GM18517 (cell line): ENCODE data around the gene LXN.

Experiments
- ATAC-seq: cut with Tn5 transposase; IDR thresholded peaks from one replicate; pipeline ENCODE4 v1.9.1; 2021; ENCODE audit warnings: mild to moderate bottlenecking, moderate library complexity; ENCODE audit not compliant: unreplicated experiment

The LXN gene

DNA sequence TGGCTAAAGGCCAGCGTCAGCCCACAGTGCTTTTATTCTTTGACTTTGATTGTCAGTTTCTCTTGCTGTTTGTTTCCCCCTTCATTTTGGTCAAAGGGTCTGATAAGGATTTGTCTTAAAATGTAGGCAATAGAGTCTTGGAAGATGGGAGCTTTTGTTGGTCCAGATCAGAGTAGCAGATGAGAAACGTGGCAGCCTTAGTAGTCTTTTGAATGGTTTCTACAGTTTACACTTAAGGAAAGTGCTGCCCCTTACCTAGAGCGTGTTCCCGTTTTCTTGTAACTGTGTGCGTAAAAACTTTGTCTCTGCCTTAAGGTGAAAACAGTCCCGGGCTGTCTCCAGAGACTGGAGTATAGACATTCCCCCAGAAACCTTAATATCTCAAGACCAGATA, 630 bp downstream of the LXN start:
- ATAC-seq = no peak

DNA sequence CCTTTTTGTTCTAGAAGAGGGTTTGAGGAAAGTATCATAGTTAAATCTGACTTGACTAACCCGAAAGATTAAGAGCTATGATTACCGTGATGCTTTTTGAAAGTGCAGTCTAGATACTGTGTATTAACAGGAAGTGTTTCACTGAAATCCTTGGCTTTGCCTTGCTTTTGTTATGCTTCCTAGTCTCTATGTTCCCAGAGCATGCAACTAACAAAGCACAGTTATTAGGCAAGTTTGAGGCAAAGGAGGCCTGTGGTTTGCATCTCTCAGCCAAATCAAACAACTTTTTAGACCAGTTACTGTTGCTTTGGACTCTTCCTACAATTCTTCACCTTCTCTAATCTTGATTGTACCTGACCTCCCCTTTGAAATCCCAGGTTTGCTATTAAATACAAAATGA, 3.9 kb downstream of the LXN start:
- no peak for ATAC-seq

DNA sequence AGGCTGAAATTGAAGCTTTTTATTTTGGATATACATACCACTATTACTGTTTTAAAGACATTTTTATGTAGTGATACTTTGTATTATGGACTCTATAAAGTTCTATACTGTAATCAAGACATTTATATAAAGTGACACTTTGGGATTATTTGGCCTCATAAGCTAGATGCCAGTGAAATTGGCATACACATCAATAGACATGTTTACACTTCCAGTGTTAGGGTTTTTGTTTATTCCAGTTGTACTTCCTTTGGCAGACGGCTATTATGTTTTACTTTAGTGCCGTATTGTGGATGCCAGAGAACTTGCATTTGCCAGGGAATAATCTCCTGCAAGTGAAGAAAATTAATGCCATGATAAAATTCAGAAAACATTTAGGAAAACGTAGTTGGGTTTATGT, 6.0 kb downstream of the LXN start:
- ATAC-seq = no peak

DNA sequence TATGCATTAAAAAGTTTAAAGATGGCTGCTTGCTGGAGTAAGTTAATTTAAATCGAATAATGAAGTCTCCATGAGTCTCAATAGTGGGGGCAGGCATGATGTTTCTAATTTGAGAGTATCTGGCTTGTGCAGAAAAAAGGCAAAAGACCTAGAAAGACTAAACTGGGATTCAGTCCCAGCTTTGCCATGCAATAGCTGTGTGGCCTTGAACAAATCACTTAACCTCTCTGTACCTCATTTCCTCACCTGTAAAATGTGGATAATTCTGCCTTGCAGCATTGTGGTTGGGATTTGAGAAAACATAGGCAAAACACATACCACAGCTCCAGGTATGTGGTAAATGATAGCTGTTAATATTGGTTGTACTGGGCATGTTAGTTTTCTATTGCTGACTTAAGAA, 8.6 kb downstream of the LXN start:
- ATAC-seq = no peak

DNA sequence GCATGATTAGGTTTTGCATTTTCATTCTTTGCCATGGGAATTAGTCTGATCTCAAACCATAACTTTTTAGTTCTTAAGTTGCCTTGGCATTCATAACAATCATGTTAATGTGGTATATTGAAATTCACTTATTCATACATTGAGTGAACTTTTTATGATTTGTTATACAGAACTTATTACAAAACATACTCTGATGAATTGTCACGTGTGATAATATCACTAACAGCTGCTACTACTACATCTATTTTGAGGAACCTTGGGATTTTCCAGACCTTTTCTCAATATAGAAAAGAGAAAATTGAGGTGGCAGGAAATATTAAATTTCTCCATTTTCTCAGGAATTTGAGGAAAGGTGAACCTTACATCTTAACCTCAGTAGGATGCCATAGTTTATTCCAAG, 9.2 kb downstream of the LXN start:
- ATAC-seq = no peak

DNA sequence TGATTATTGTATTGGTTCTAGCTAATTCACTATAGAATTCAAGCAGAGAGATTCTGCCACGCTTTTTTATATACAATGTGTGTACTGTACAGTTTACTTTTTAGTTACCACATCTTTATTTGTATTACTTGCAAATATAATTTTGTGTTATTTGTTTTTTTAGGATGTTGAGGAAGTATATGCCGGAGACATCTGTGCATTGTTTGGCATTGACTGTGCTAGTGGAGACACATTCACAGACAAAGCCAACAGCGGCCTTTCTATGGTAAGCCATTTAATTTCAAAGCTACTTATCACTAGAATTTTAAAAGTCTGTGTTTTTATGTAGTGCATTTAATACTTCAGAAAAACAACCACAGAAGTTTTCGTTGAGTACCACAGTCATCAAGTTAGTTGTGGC, 11.7 kb downstream of the LXN start:
- no peak for ATAC-seq

DNA sequence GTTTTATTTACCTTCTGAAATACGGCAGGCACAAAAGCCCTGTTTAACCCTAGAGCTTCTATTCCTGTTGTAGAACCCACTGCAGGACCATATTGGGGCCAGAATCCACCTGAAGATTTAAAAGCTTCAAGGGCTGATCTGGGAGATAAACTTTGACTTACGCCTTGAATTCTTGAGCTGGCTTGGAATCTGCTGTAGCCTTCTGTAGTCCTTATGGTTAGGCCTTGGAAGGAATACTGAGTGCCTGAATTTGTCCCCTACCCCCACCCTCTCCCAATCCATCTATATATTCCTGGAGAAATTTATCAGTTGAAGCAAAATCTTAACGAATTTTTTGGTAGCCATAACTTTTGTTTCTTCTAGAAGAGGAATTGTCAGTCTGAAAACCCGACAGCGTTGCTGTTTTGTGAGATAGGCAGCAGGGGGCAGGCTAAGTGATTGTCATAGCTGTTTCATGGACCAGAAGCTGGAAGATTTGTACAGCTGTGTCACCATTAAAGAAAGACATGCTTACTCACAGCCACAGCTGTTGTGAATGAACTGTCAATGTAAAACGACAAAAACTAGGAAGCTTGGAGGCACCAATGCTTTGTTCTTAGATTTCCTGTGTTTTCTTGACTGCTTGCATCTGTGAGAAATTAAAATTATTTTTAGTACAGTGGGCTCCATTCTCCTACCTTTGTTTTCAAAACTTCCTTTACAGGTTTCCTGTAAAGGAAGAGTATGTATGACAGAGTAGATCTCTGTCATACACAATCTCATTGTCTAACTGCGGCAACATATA, 12.8 kb downstream of the LXN start:
- peak; percentile 93 for ATAC-seq

DNA sequence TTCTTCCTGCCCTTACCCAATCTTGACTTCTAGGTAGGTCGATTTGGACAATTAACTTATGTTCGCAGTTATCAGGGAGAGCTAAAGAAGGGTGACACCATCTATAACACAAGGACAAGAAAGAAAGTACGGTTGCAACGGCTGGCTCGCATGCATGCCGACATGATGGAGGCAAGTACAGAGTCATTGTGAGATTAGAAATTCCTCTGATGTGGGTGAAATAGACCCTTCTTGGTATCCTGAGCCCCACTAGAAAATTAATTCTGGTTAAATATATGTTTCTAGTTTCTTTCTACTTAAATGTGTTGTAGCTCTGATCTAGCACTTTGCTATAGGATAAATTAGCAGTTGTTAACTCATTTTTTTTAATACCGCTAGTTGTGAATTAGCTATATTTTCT, 13.6 kb downstream of the LXN start:
- ATAC-seq = no peak

DNA sequence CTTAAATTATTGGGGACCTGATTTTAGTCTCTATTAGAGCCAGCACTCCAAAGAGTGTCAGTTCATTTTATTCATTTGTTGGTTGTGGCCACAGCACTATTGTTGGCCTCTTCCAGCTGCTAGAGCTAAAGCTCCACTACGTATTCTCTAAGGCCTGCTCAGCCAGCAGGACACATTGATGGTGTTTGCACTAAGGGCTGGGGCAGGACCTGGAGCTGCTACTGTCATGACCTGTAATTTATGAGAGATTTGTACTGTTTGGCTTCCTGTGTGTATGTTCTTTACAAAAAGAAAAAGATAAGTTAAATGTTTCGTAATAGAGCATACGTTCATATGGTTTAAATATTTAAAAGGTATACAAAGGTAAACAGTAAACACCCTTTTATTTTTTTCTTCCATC, 20.0 kb downstream of the LXN start:
- no peak for ATAC-seq

DNA sequence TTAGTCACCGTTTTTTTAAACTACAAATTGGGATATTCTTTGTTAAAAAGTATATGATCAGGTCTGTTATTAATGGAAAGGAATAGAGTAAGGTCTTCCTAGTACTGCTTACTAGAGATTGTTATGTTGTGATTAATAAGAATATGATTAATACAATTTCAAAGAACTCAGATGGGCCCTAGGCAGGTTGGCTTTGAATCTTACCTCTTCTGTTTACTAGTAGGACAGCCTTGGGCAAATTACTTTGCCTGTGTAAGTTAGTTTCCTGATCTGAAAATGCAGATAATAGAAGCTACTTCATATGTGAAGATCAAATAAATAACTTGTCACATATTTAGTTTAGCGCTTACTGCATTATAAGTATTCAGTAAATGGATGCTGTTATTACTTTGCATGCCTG, 21.3 kb downstream of the LXN start:
- no peak for ATAC-seq

DNA sequence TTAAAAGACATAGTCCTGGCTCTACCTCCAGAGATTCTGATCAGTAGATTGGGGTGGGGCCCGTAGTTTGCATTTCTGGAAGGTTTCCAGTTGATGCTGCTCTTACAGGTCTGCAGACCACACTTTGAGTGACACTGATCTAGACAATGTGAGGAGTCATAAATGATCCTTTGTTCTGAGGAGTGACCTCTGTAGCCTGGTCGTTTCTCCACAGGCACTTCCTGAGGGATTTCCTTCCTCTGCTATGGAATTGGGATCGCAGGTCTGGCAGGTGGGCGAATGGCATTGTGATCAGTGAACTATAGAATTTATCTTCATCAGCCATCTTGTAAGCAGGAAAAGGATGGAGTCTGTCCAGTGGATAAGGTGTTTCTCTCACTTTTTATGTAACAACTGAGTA, 22.7 kb downstream of the LXN start:
- ATAC-seq = no peak

DNA sequence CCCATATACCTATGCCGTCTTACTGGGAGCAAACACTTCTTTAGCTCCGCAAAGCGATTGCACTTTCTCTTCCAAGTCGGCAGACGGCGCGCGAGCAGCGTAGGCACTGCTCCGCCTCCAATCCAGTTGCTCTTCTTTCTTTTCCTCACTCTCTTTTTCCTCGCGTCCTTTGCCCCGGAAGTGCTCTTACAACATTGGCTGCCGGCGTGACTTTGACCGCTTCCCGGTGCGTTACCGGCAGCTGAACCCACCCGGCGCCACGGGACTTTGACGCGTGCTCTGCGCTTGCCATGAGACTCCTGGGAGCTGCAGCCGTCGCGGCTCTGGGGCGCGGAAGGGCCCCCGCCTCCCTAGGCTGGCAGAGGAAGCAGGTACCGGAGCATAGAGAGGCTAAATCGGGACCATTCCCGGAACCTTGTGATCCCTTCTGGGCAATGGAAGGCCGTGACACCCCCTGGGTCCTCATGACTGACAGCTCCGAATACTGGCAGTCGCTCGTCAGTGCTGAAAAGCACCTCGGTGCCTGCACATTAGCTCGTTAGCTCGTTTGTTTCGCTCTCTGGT, 28.0 kb downstream of the LXN start, which contains the start of gene GFM1:
GFM1 (plus strand) TSS at position 183 of the 564 bp plus-strand sequence; CDS start at position 291, 108 bp downstream.
- ATAC-seq = peak; percentile 99

DNA sequence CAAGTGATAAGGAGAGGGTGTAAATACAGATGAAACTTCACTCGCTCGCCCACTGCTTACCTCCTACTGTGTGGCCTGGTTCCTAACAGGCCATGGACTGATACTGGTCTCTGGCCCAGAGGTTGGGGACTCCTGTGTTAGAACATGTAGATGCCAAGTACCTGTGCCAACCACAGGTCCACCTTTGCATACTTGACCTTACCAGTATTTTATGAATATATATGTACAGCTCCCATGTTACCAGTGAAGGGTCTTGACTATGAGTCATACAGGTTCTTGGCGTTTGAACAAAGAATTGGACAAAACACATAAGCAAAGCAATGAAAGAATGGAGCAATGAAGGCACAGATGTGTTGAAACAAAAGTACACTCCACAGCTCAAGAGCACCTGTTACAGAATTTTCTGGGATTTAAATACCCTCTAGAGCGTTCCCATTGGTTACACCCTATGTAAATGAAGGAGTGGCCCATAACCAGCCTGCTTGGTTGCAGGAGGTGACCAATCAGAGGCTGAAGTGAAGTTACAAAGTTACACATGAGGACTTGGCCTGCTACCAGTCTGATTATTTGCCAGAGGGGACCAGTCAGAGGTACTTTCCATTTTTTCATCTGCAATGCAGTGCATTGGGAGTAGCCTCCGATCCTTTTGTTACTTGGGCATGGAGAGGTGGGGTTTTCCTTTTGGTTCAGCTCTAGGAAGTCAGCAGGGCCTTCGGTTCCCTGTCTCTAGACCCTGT, 29.8 kb downstream of the LXN start:
- ATAC-seq = no peak

DNA sequence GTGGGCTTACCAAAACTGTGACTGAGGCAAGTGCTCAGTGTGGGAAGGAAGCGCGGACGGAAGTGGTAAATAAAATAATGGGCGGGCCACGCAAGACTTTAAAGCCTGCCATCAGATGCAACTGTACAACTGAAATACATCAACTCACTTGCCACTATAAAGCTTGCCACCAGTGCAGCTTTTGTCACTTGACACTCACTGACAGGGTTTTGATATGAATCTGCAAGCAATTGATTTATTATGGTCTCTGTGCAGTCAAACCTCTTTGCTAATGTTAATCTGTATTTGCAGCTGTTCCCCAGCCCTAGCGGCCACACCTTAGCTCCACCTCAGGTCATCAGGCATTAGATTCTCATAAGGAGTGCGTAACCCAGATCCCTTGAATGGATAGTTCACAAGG, 30.4 kb downstream of the LXN start:
- no peak for ATAC-seq

DNA sequence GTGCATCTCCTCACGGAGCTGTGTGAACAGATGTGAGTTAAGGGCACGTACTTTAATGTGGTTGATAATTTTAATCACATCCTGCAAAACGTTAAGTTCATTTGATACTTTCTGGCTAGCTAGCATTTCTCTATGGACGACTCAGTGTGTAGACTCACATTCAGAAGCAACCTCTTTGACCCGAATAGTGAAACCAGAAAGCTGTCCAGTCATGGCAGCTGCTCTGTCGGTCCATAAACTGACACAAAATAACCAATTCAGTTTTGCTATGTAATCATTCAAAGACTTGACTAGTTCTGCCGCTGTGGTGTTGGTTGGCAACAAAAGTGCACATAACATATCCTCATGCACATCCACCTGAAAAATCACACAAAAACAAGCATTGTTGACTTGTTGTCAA, 31.8 kb downstream of the LXN start:
- no peak for ATAC-seq

DNA sequence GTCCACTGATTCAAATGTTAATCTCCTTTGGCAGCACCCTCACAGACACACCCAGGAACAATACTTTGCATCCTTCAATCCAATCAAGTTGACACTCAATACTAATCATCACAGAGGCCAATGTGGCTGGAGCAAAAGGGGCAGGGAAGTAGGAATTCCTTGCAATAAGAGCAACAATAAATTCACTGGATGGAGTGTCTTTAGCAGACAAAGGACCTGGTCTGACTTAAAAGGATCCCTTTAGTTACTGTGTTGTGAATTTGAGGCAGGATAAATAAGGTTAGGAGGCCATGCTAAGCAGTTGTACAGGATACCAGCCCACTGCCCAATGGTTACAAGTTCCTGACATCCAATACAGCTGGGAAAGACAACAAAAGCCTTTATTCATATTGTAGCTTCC, 40.5 kb downstream of the LXN start:
- no peak for ATAC-seq

DNA sequence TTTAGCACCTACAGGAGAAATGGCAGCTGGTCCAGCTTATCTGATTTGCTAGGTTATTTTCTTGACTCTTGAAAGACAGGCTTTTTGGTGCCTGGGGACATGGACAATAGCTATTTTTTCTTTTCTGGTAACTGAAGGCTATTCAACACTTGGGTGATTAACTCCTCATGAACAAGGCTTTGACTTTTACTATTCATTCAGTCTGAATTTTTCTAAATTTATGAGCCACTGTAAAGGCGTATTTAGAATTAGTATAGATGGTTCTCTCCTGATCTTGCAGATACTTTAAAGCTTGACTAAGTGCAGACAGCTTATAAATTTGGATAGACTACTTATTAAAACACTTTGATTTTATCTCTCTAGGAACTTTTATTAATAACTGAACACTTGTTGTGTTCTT, 46.6 kb downstream of the LXN start:
- ATAC-seq = no peak

DNA sequence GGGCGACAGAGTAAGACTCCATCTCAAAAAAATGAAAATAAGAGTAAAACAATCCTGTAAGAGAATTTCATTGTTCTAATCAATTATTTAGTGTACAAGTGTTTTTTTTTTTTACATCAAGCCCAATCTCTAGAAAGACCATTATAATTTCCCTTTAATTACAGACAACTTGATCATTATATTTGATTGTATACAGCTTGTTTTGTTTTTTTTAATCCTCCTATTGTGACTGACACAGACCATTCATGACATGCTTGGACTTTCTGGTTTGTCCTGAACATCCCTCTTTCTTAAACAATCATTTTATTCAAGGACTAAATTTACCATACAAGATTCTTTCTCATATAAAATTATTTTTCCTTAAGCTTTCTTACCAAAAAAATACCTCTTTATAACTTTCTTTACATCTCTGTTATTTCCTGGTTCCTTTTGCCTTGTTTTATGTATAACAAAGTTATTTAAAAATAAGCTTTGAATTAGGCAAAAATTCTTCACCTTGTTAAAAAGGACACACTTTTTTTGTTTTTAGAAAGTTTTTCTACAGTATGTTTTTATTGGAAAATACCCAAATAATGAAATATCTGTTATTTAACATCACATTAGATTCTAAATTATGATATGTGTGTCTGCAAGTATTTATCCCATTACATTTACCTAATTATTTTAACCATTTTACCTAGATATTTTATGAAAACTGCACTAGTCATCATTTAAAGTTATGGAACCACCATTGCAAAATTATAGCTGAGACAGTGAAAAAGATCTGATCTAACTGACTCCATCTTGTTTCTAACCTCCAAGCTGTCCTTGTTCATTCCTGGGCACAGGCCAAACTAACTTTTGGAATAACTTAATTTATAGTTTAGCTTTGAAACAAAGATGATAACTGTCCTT, 54.2 kb downstream of the LXN start:
- no peak for ATAC-seq
